GM19193 (cell line): ENCODE measurements around the gene CARD19.

Experiments
- POLR2A ChIP-seq: IDR thresholded peaks from 4 replicates; pipeline ENCODE4 v1.6.1; 2011; ENCODE audit not compliant: insufficient read depth, insufficient read length; ENCODE audit errors: extremely low read depth

CARD19 gene

DNA sequence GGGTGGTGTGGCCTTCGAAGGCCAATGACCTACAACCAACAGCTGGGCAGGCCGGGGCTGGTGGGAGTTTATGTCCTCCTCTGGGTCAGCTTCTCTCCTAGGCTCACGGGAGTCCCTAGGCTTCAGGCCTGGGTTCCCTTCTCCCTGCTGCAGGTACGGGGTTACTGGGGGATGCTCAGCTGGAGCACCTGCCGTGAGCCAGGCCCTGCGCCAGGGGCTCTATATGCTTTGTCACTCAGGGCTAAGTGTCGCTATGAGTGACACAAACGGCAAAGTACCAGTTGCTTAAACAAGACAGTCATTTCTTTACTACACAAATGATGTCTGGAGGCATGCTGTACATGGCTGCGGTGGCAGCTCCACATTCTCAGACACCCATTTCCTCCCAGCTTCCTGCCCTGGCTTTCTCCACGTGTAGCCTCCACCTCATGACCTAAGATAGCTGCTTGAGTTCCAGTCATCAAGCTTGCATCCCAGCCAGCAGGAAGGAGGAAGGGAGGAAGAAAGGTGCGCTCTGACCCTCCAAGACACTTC is 60.5 kb downstream of the CARD19 start:
- no peak for TF ChIP-seq POLR2A

DNA sequence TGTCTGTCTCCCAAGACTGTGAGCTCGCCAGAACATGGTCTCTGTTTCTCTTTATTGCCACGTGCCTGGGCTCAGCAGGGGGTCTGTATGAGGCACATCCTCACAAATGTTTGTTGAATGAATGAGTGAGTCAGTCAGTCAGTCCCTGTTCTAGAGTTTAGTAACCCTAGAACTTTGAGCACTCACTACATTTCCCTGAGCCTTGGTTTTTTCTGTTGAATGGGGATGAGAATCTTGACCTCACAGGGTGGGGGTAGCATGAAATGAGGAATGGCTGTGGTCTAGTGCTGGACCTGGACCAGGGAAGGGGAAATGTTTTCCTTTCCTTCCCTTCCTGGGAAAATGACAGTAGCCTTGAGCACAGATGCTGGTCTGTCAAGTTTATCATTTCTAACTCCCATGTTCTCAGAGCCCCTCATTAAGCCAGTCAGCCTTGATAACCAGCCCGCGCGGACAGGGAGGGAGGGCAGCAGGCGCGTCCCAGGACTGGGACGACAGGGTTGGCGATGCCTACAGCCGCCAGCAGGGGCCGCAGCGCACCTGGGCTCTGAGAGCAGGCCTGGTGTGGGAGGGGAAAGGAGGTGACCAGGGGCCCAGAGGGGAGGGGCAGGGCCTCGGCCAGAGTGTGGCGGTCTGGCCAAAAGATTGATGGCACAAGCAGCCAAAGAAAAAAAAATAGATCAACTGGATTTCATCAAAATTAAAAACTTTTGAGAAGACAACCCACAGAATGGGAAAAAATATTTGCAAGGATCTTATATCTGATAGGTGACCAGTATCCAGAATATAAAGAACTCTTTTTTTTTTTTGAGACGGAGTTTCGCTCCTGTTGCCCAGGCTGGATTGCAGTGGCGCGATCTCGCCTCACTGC is 63.8 kb downstream of the CARD19 start:
- TF ChIP-seq POLR2A, result no peak

DNA sequence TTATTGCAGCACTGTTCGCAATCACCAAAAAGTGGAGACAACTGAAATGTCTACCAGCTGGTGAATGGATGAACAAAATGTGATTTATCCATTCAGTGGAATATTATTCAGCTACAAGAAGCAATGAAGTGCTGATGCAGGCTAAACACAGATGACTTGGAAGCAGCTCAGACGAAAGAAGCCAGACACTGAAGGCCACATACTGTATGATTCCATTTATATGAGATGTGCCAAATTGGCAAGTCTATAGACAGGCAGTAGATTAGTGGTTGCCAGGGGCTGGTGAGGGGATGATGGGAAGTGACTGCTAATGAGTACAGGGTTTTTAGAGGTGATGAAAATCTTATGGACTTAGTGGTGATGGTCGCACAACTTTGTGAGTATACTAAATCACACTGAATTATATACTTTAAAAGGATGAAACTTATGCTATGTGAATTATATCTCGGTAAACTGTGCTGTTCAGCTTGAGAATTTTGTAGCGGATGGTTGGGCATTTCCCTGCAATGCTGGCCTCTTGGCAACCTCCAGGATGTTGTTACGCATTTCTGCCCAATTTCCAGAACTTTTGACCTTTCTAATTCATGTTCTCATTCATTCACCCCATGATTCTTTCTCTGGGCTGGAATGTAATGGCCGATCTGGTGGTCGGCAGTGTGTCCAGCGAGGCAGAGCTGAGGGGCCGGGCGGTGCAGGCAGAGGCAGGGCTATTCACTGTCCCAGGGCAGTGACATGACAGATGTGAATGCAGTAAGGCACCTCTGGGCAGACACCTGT is 66.0 kb downstream of the CARD19 start:
- no peak for TF ChIP-seq POLR2A
